Parathyroid adenoma (tissue), 2 donors: ENCODE data around the gene TBCD.

ENCODE experiments used
- H2AFZ ChIP-seq: fragments of 300-600 bp; sonication (generic); one replicate; pipeline ENCODE4 v1.7.0; 2017; ENCODE audit warnings: antibody characterized with exemption, mild to moderate bottlenecking
- H3K27ac ChIP-seq: fragments of 300-600 bp; sonication (generic); one replicate; pipeline ENCODE4 v1.7.0; 2017
- H3K27me3 ChIP-seq: fragments of 300-600 bp; sonication (generic); one replicate; pipeline ENCODE4 v1.7.0; 2017; ENCODE audit warnings: low read length; ENCODE audit not compliant: control insufficient read depth, insufficient read depth
- H3K36me3 ChIP-seq: fragments of 300-600 bp; sonication (generic); one replicate; pipeline ENCODE4 v1.7.0; 2017; ENCODE audit warnings: low read length; ENCODE audit not compliant: control insufficient read depth, insufficient read depth
- H3K4me1 ChIP-seq: fragments of 300-600 bp; sonication (generic); one replicate; pipeline ENCODE4 v1.7.0; 2017; ENCODE audit warnings: control low read depth
- H3K4me2 ChIP-seq: fragments of 300-600 bp; sonication (generic); one replicate; pipeline ENCODE4 v1.7.0; 2017; ENCODE audit warnings: low read length
- H3K4me3 ChIP-seq: fragments of 300-600 bp; sonication (generic); one replicate; pipeline ENCODE4 v1.7.0; 2017; ENCODE audit warnings: low read depth, low read length
- H3K79me2 ChIP-seq: fragments of 300-600 bp; sonication (generic); one replicate; pipeline ENCODE4 v1.7.0; 2017; ENCODE audit warnings: control low read depth
- H3K9ac ChIP-seq: fragments of 300-600 bp; sonication (generic); one replicate; pipeline ENCODE4 v1.7.0; 2017; ENCODE audit warnings: mild to moderate bottlenecking
- H3K9me3 ChIP-seq: fragments of 300-600 bp; sonication (generic); one replicate; pipeline ENCODE4 v1.7.0; 2017; ENCODE audit warnings: low read length; ENCODE audit not compliant: control insufficient read depth
- TF ChIP-seq, protein P1 (sequence below): fragments of 300-600 bp; sonication (generic); IDR thresholded peaks from one replicate; pipeline ENCODE4 v1.7.0; 2017; ENCODE audit warnings: antibody characterized with exemption, mild to moderate bottlenecking
- donor health status: primary hyperparathyroidism.

Gene TBCD

GRCh38 chr17:82726427-82726826, 25.4 kb upstream of the TBCD start:
- H3K79me2 ChIP-seq: no peaks in the 10 kb centered on the region
- no peak overlapping the region for H3K4me3 ChIP-seq
- H3K4me1 ChIP-seq: no peaks in the 10 kb centered on the region
- H3K9me3 ChIP-seq: no peaks in the 10 kb centered on the region
- no peak overlapping the region for H3K4me2 ChIP-seq
- no peak overlapping the region for H3K9ac ChIP-seq
- TF ChIP-seq, protein P1, sequence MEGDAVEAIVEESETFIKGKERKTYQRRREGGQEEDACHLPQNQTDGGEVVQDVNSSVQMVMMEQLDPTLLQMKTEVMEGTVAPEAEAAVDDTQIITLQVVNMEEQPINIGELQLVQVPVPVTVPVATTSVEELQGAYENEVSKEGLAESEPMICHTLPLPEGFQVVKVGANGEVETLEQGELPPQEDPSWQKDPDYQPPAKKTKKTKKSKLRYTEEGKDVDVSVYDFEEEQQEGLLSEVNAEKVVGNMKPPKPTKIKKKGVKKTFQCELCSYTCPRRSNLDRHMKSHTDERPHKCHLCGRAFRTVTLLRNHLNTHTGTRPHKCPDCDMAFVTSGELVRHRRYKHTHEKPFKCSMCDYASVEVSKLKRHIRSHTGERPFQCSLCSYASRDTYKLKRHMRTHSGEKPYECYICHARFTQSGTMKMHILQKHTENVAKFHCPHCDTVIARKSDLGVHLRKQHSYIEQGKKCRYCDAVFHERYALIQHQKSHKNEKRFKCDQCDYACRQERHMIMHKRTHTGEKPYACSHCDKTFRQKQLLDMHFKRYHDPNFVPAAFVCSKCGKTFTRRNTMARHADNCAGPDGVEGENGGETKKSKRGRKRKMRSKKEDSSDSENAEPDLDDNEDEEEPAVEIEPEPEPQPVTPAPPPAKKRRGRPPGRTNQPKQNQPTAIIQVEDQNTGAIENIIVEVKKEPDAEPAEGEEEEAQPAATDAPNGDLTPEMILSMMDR: no peak
- H2AFZ ChIP-seq: no peak overlapping the region
- H3K27me3 ChIP-seq: no peaks in the 10 kb centered on the region
- H3K36me3 ChIP-seq: no peaks in the 10 kb centered on the region
- H3K27ac ChIP-seq: no peak overlapping the region

DNA sequence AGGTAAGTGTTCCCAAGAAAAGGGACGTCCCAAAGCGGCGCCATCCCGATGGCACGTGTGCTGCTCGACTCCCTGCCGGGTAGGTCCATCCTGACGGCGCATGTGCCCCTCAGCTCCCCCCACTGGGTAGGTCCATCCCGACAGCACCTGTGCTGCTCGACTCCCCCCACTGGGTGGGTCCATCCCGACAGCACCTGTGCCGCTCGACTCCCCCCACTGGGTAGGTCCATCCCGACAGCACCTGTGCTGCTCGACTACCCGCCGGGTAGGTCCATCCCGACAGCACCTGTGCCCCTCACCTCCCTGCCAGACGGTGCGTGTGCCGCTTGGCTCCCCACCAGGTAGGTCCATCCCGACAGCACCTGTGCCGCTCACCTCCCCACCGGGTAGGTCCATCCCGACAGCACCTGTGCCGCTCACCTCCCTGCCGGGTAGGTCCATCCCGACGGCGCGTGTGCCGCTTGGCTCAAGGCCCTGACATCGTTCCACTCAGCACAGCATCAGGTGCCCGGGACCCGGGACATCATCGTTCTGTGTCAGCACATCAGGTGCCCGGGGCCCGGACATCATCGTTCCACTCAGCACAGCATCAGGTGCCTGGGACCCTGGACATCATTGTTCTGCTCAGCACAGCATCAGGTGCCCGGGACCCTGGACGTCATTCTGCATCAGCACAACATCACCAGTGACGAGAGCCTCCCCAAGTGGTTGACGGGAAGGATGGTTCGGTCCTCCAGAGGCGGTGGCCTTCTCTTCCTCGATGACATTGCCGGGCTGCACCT, 22.2 kb upstream of the TBCD start:
- Histone ChIP-seq H3K27ac (no peak overlapping the region), H3K27me3 (no peaks in the 10 kb centered on the region), H3K4me3 (no peak overlapping the region), H3K79me2 (peaks cover under 1% of the 10 kb centered on the region), H3K36me3 (no peaks in the 10 kb centered on the region), H3K9me3 (no peaks in the 10 kb centered on the region), H3K9ac (no peak overlapping the region), H3K4me2 (no peak overlapping the region), H3K4me1 (no peaks in the 10 kb centered on the region), H2AFZ (no peak overlapping the region)
- TF ChIP-seq, protein P1: no peak

GRCh38 chr17:82732118-82732743, 19.6 kb upstream of the TBCD start:
- H3K9ac ChIP-seq: no peak overlapping the region
- no peaks in the 10 kb centered on the region for H3K36me3 ChIP-seq
- no peaks in the 10 kb centered on the region for H3K9me3 ChIP-seq
- peaks cover 4% of the 10 kb centered on the region for H3K4me1 ChIP-seq
- H3K27me3 ChIP-seq: no peaks in the 10 kb centered on the region
- H3K4me3 ChIP-seq: no peak overlapping the region
- H2AFZ ChIP-seq: no peak overlapping the region
- peaks cover 8% of the 10 kb centered on the region for H3K79me2 ChIP-seq
- TF ChIP-seq, protein P1: no peak
- no peak overlapping the region for H3K27ac ChIP-seq
- no peak overlapping the region for H3K4me2 ChIP-seq

- H3K9ac ChIP-seq: peak within 1 kb of the TSS; percentile 61
- H3K4me2 ChIP-seq: peak within 1 kb of the TSS; percentile 82
- no peaks in the 10 kb centered on the region for H3K36me3 ChIP-seq
- no peaks in the 10 kb centered on the region for H3K9me3 ChIP-seq
- no peaks in the 10 kb centered on the region for H3K27me3 ChIP-seq
- peak within 1 kb of the TSS; percentile 57 for H3K27ac ChIP-seq
- peaks cover 4% of the 10 kb centered on the region for H3K4me1 ChIP-seq
- peak within 1 kb of the TSS; percentile 59 for H3K4me3 ChIP-seq
- TF ChIP-seq, protein P1: no peak
- H2AFZ ChIP-seq: peak within 1 kb of the TSS; percentile 76
- H3K79me2 ChIP-seq: peaks cover 8% of the 10 kb centered on the region
Measured at GRCh38 chr17:82734987-82735866, 16.6 kb upstream of the TBCD start, which contains the start of gene FN3K. Gene FN3K (plus strand): TSS chr17:82735615. CDS start chr17:82735637, 22 bp downstream.
